Endometrial microvascular endothelial cells (primary cell): ENCODE measurements around the gene RSPH10B2. TPM values are rescaled to one million over a fixed set of nuclear protein-coding genes. Genes with fewer than 3 reads are reported as not detected.
"Not testable (repeated sequence)": the region's sequence is repeated elsewhere in the genome, so short reads cannot be mapped to it uniquely, and the experiment has no call there.

Experiments used
- in situ Hi-C: cut with HindIII; loops from 2 replicates; pipeline ENCODE4 v1.10.0; 2017; ENCODE audit warnings: low sequenced_read_pairs, low pct_unique_long_range_greater_than_20kb; ENCODE audit errors: inconsistent ontology term
- total RNA-seq: library from RNA; depleted of rRNA; stranded (reverse); fragments of >200 nt; gene quantifications from one replicate; pipeline ENCODE4 v1.2.3, GENCODE V29; 2015; ENCODE audit errors: inconsistent ontology term

The RSPH10B2 gene
- total RNA-seq: not detected

- in situ Hi-C loops: not testable (repeated sequence)
These were observed at the start of gene RSPH10B2 for GRCh38 chr7:6753964-6754363. TSS of gene RSPH10B2 (plus strand) at chr7:6754103. CDS start at chr7:6757678, 3,575 bp downstream.

GRCh38 chr7:6705959-6706665, 47.8 kb upstream of the RSPH10B2 start:
- in situ Hi-C loops: no loop called here

- in situ Hi-C loops: no loop called here
These were observed 47.1 kb upstream of the RSPH10B2 start, which contains the start of gene ZNF12 for GRCh38 chr7:6706666-6707407. TSS of gene ZNF12 (minus strand) at chr7:6706947. CDS start at chr7:6705173, 1,774 bp downstream.

- in situ Hi-C loops: no loop called here
These were observed 45.6 kb upstream of the RSPH10B2 start for GRCh38 chr7:6708304-6708703.

- in situ Hi-C loops: no loop called here
These were observed 44.1 kb upstream of the RSPH10B2 start for GRCh38 chr7:6709808-6710207.

- in situ Hi-C loops: no loop called here
These were observed 39.5 kb upstream of the RSPH10B2 start for GRCh38 chr7:6714360-6714759.

- in situ Hi-C loops: not testable (repeated sequence)
These were observed 38.0 kb upstream of the RSPH10B2 start for GRCh38 chr7:6715898-6716297.

GRCh38 chr7:6718124-6718523, 35.8 kb upstream of the RSPH10B2 start:
- in situ Hi-C loops: no loop called here

GRCh38 chr7:6724351-6724750, 29.6 kb upstream of the RSPH10B2 start:
- in situ Hi-C loops: not testable (repeated sequence)

- in situ Hi-C loops: no loop called here
These were observed 28.9 kb upstream of the RSPH10B2 start for GRCh38 chr7:6725003-6725402.

GRCh38 chr7:6726341-6726740, 27.6 kb upstream of the RSPH10B2 start:
- in situ Hi-C loops: not testable (repeated sequence)

- in situ Hi-C loops: no loop called here
These were observed 26.2 kb upstream of the RSPH10B2 start for GRCh38 chr7:6727663-6728062.

GRCh38 chr7:6728893-6729491, 24.9 kb upstream of the RSPH10B2 start:
- in situ Hi-C loops: not testable (repeated sequence)

GRCh38 chr7:6729492-6730342, 24.2 kb upstream of the RSPH10B2 start:
- in situ Hi-C loops: no loop called here

GRCh38 chr7:6730343-6730633, 23.6 kb upstream of the RSPH10B2 start:
- in situ Hi-C loops: no loop called here

GRCh38 chr7:6738415-6738814, 15.5 kb upstream of the RSPH10B2 start:
- in situ Hi-C loops: not testable (repeated sequence)

- in situ Hi-C loops: not testable (repeated sequence)
These were observed 9.3 kb upstream of the RSPH10B2 start for GRCh38 chr7:6744410-6745100.

GRCh38 chr7:6749335-6749734, 4.6 kb upstream of the RSPH10B2 start:
- in situ Hi-C loops: not testable (repeated sequence)

- in situ Hi-C loops: not testable (repeated sequence)
These were observed 3.7 kb upstream of the RSPH10B2 start for GRCh38 chr7:6750173-6750572.
